K562 (cell line): ENCODE data around the gene CGN. TPM values are rescaled to one million over a fixed set of nuclear protein-coding genes. Genes with fewer than 3 reads are reported as not detected.

ENCODE experiments used
- E2F8 ChIP-seq: fragments of 450-650 bp; IDR thresholded peaks from 2 replicates; pipeline ENCODE4 v1.7.1; 2018; ENCODE audit warnings: mild to moderate bottlenecking, low read depth; ENCODE audit not compliant: partially characterized antibody
- ELF4 ChIP-seq: fragments of 450-650 bp; formaldehyde crosslinking; IDR thresholded peaks from 2 replicates; pipeline ENCODE4 v1.4.0; 2022; ENCODE audit warnings: missing genetic modification characterization
- GABPB1 ChIP-seq: sonication (generic); formaldehyde crosslinking; IDR thresholded peaks from 2 replicates; pipeline ENCODE4 v1.8.0; 2022; ENCODE audit warnings: mild to moderate bottlenecking, missing genetic modification reagents
- L3MBTL2 ChIP-seq: fragments of 450-650 bp; IDR thresholded peaks from 2 replicates; pipeline ENCODE4 v1.6.1; 2016; ENCODE audit warnings: mild to moderate bottlenecking, moderate library complexity
- NR4A1 ChIP-seq, 2 experiments: fragments of 250-450 bp in 1 of 2; fragments of 450-650 bp in 1 of 2; sonication (Bioruptor Pico) in 1 of 2; IDR thresholded peaks; 2 replicates each; pipeline versions ENCODE4 v1.4.0 to v1.6.1; 2016 to 2020; ENCODE audit warnings: mild to moderate bottlenecking in 2 of 2, missing compliant biosample characterization in 1 of 2, missing genetic modification characterization in 1 of 2, moderate library complexity in 1 of 2
- POLR2G ChIP-seq: fragments of 200-400 bp; formaldehyde crosslinking; IDR thresholded peaks from 2 replicates; pipeline ENCODE4 v1.6.1; 2017; ENCODE audit warnings: low read depth, mild to moderate bottlenecking, antibody characterized with exemption, low read length, moderate library complexity
- SREBF1 ChIP-seq: fragments of 150-350 bp; IDR thresholded peaks from 2 replicates; pipeline ENCODE4 v1.6.1; 2014; ENCODE audit warnings: antibody characterized with exemption, low read depth, low read length, borderline replicate concordance
- TAF7 ChIP-seq: fragments of 450-650 bp; IDR thresholded peaks from 2 replicates; pipeline ENCODE4 v1.6.1; 2016; ENCODE audit warnings: missing genetic modification characterization, missing compliant biosample characterization
- ZEB2 ChIP-seq: fragments of 450-650 bp; IDR thresholded peaks from 2 replicates; pipeline ENCODE4 v1.6.1; 2016
- polyA plus RNA-seq, 8 experiments: library from polyadenylated mRNA; depleted of rRNA in 4 of 8; stranded (reverse) in 5 of 8; unstranded in 3 of 8; fragments of >200 nt; fragmentation: Nextera tagmentation in 2 of 8; fragmentation: Illumina TruSeq in 1 of 8; extraction: Ambion mirVana in 2 of 8; extraction: Trizol in 1 of 8; gene quantifications; 2 replicates each; pipeline versions ENCODE4 v1.2.1 to v1.2.3, GENCODE V29; 2011 to 2014; ENCODE audit warnings: inconsistent platforms in 1 of 8, missing spikeins in 1 of 8
- total RNA-seq, 7 experiments: library from RNA; depleted of rRNA in 6 of 7; stranded (reverse); fragments of >200 nt in 6 of 7; fragmentation: Illumina TruSeq in 2 of 7; extraction: Trizol in 2 of 7; gene quantifications; 2 replicates each; pipeline versions ENCODE4 v1.2.1 to v1.2.3, GENCODE V29; 2011 to 2021; ENCODE audit warnings: low replicate concordance in 1 of 7
- TF ChIP-seq, protein P1 (sequence below): fragments of 450-650 bp; IDR thresholded peaks from 2 replicates; pipeline ENCODE4 v1.6.1; 2016; ENCODE audit warnings: mild to moderate bottlenecking, moderate library complexity

Gene CGN
- total and polyA plus RNA-seq, 9 of the 15 experiments (the other 6 are each of a cell fraction or from before 2014, with no cell fraction given), result 0.03 to 1.4 (median 0.14) TPM; not detected in 2

GRCh38 chr1:151540021-151540981 lies 29.1 kb downstream of the CGN start, which contains the start of gene TUFT1 (continued):
- peak; percentile 79; the same call in 1 of the 2 replicates for TF ChIP-seq ZEB2
- TF ChIP-seq POLR2G, result peak; percentile 97
- TF ChIP-seq GABPB1, result peak; percentile 39; the same call in 1 of the 2 replicates
- 0 out of 2 replicates have a peak, but pooled peaks have one; percentile 6 for TF ChIP-seq L3MBTL2
- no peak for TF ChIP-seq SREBF1
- TF ChIP-seq TAF7 (tag), result peak; percentile 54; the same call in 1 of the 2 replicates
- TF ChIP-seq, protein P1, sequence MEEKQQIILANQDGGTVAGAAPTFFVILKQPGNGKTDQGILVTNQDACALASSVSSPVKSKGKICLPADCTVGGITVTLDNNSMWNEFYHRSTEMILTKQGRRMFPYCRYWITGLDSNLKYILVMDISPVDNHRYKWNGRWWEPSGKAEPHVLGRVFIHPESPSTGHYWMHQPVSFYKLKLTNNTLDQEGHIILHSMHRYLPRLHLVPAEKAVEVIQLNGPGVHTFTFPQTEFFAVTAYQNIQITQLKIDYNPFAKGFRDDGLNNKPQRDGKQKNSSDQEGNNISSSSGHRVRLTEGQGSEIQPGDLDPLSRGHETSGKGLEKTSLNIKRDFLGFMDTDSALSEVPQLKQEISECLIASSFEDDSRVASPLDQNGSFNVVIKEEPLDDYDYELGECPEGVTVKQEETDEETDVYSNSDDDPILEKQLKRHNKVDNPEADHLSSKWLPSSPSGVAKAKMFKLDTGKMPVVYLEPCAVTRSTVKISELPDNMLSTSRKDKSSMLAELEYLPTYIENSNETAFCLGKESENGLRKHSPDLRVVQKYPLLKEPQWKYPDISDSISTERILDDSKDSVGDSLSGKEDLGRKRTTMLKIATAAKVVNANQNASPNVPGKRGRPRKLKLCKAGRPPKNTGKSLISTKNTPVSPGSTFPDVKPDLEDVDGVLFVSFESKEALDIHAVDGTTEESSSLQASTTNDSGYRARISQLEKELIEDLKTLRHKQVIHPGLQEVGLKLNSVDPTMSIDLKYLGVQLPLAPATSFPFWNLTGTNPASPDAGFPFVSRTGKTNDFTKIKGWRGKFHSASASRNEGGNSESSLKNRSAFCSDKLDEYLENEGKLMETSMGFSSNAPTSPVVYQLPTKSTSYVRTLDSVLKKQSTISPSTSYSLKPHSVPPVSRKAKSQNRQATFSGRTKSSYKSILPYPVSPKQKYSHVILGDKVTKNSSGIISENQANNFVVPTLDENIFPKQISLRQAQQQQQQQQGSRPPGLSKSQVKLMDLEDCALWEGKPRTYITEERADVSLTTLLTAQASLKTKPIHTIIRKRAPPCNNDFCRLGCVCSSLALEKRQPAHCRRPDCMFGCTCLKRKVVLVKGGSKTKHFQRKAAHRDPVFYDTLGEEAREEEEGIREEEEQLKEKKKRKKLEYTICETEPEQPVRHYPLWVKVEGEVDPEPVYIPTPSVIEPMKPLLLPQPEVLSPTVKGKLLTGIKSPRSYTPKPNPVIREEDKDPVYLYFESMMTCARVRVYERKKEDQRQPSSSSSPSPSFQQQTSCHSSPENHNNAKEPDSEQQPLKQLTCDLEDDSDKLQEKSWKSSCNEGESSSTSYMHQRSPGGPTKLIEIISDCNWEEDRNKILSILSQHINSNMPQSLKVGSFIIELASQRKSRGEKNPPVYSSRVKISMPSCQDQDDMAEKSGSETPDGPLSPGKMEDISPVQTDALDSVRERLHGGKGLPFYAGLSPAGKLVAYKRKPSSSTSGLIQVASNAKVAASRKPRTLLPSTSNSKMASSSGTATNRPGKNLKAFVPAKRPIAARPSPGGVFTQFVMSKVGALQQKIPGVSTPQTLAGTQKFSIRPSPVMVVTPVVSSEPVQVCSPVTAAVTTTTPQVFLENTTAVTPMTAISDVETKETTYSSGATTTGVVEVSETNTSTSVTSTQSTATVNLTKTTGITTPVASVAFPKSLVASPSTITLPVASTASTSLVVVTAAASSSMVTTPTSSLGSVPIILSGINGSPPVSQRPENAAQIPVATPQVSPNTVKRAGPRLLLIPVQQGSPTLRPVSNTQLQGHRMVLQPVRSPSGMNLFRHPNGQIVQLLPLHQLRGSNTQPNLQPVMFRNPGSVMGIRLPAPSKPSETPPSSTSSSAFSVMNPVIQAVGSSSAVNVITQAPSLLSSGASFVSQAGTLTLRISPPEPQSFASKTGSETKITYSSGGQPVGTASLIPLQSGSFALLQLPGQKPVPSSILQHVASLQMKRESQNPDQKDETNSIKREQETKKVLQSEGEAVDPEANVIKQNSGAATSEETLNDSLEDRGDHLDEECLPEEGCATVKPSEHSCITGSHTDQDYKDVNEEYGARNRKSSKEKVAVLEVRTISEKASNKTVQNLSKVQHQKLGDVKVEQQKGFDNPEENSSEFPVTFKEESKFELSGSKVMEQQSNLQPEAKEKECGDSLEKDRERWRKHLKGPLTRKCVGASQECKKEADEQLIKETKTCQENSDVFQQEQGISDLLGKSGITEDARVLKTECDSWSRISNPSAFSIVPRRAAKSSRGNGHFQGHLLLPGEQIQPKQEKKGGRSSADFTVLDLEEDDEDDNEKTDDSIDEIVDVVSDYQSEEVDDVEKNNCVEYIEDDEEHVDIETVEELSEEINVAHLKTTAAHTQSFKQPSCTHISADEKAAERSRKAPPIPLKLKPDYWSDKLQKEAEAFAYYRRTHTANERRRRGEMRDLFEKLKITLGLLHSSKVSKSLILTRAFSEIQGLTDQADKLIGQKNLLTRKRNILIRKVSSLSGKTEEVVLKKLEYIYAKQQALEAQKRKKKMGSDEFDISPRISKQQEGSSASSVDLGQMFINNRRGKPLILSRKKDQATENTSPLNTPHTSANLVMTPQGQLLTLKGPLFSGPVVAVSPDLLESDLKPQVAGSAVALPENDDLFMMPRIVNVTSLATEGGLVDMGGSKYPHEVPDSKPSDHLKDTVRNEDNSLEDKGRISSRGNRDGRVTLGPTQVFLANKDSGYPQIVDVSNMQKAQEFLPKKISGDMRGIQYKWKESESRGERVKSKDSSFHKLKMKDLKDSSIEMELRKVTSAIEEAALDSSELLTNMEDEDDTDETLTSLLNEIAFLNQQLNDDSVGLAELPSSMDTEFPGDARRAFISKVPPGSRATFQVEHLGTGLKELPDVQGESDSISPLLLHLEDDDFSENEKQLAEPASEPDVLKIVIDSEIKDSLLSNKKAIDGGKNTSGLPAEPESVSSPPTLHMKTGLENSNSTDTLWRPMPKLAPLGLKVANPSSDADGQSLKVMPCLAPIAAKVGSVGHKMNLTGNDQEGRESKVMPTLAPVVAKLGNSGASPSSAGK, result peak; percentile 51
- TF ChIP-seq E2F8, result peak; percentile 37
- no peak for TF ChIP-seq ELF4 (CRISPR knock-in tag)
- no peak for TF ChIP-seq NR4A1 (CRISPR knock-in tag; IDR thresholded peaks at IDR 0.05)
- no peak for TF ChIP-seq NR4A1 (tag; IDR thresholded peaks at IDR 0.05)
